Breast epithelium (tissue), 4 donors: ENCODE results near the gene FCHSD2. TPM values are rescaled to one million over a fixed set of nuclear protein-coding genes. Genes with fewer than 3 reads are reported as not detected.
A peak's percentile ranks its signal among the peaks of the same experiment; 100 is the strongest.

Source experiments
- DNase-seq, 2 donors: peaks; one replicate each; pipeline ENCODE4 v3.0.0-alpha.2; 2019; ENCODE audit warnings: low spot score in 2 of 2
- H3K27ac ChIP-seq, 2 donors: fragments of 200-600 bp; sonication (generic) in 1 of 2; one replicate each; pipeline ENCODE4 v1.5.1; 2016 to 2019; ENCODE audit warnings: mild to moderate bottlenecking in 1 of 2
- H3K27me3 ChIP-seq, 2 donors: fragments of 200-600 bp; sonication (generic) in 1 of 2; one replicate each; pipeline versions ENCODE4 v1.5.1 to v1.6.0; 2017 to 2019; ENCODE audit warnings: control low read depth in 1 of 2, mild to moderate bottlenecking in 1 of 2
- H3K36me3 ChIP-seq: fragments of 200-600 bp; one replicate; pipeline ENCODE4 v1.5.1; 2019
- H3K4me1 ChIP-seq, 2 donors: fragments of 200-600 bp; sonication (generic); one replicate each; pipeline ENCODE4 v1.5.1; 2016 to 2019; ENCODE audit warnings: control low read depth in 1 of 2
- H3K4me3 ChIP-seq, 3 donors: fragments of 200-600 bp; sonication (generic); 1 replicate in 2 of 3; 2 replicates in 1 of 3; pipeline ENCODE4 v1.5.1; 2016 to 2019; ENCODE audit warnings: mild to moderate bottlenecking in 3 of 3, moderate library complexity in 2 of 3
- H3K9me3 ChIP-seq, 2 donors: fragments of 200-600 bp; sonication (generic) in 1 of 2; one replicate each; pipeline ENCODE4 v1.5.1; 2016 to 2019; ENCODE audit warnings: control low read depth in 1 of 2
- POLR2A ChIP-seq: fragments of 450-650 bp; IDR thresholded peaks from one replicate; pipeline ENCODE4 v1.6.1; 2016; ENCODE audit warnings: antibody characterized with exemption, mild to moderate bottlenecking, moderate library complexity
- POLR2AphosphoS5 ChIP-seq, 3 donors: sonication (generic); formaldehyde crosslinking; IDR thresholded peaks; one replicate each; pipeline ENCODE4 v1.6.1; 2017; ENCODE audit warnings: antibody characterized with exemption in 3 of 3
- intact Hi-C: fragments of 100-400 bp; cut with DNase I; formaldehyde crosslinking; loops from one replicate; pipeline ENCODE4 v1.15.1; 2023; ENCODE audit warnings: low total_unique reads
- total RNA-seq, 3 donors: library from RNA; depleted of rRNA; stranded (reverse); fragments of >200 nt; gene quantifications; one replicate each; pipeline ENCODE4 v1.1.0, GENCODE V29; 2016
- TF ChIP-seq, protein P1 (sequence below), 3 donors: fragments of 450-650 bp; IDR thresholded peaks; one replicate each; pipeline ENCODE4 v1.5.1; 2016 to 2017; ENCODE audit warnings: antibody characterized with exemption in 3 of 3, mild to moderate bottlenecking in 3 of 3, moderate library complexity in 3 of 3

Gene FCHSD2
- total RNA-seq, 3 donors from 2014 or later: 15.5 to 23.4 (median 19.0) TPM

DNA sequence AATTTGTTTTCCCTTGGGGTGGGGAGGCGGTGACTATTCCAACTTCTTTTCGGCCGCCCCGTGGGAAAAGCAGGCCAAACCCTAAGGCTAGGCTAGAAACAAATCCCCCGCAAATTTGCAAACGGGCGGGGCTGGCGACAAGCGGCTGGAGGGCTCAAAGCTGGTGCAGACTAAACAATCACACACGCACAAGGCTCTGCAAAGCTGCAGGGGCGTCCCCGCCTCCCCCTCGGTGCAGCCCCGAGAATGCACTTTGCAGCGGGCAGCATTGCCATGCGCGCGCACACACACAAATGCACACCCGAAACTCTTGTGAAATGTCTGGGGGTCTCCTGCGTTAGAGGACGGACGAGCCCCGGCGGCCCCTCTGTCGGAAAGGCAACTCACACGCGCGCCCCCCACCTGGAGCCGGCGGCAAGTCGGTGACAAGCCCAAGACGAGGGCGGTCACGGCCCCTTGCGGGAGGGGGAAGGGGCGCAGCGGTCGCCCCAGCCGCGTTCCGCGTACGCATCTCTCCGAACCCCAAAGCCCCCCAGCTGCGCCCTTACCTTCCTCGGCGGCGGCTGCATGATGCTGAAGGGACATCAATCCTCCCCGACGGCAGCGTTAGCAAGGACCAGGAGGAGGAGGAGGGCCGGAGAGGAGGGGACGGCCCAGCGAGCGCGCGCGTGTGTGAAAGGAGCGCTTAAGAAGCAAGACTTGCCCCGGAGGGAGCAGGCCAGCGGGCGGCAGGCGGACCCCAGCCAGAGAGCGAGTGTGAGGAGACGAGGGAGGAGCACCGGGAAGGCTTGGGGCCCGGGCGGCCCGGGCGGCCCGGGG, 600 bp downstream of the FCHSD2 start:
- no peaks in the 10 kb centered on the region for H3K36me3 ChIP-seq
- no peaks in the 10 kb centered on the region for H3K27me3 ChIP-seq
- H3K4me1 ChIP-seq: no peaks in the 10 kb centered on the region
- DNase-seq: peak in 1 of 2 donors; percentile 60
- no peaks in the 10 kb centered on the region for H3K9me3 ChIP-seq
- TF ChIP-seq POLR2AphosphoS5 (IDR thresholded peaks at IDR 0.05) (no peak), POLR2A (no peak)
- TF ChIP-seq, protein P1, sequence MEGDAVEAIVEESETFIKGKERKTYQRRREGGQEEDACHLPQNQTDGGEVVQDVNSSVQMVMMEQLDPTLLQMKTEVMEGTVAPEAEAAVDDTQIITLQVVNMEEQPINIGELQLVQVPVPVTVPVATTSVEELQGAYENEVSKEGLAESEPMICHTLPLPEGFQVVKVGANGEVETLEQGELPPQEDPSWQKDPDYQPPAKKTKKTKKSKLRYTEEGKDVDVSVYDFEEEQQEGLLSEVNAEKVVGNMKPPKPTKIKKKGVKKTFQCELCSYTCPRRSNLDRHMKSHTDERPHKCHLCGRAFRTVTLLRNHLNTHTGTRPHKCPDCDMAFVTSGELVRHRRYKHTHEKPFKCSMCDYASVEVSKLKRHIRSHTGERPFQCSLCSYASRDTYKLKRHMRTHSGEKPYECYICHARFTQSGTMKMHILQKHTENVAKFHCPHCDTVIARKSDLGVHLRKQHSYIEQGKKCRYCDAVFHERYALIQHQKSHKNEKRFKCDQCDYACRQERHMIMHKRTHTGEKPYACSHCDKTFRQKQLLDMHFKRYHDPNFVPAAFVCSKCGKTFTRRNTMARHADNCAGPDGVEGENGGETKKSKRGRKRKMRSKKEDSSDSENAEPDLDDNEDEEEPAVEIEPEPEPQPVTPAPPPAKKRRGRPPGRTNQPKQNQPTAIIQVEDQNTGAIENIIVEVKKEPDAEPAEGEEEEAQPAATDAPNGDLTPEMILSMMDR (IDR thresholded peaks at IDR 0.05): no peak
- peak overlapping the region; percentile 94 to 97 for H3K27ac ChIP-seq
- intact Hi-C loops: loop anchor here (5.0 kb wide), 1 partner anchor 314 kb away; no protein-coding TSS in a partner anchor
- peak overlapping the region; percentile 81 to 93 (median 86) for H3K4me3 ChIP-seq

DNA sequence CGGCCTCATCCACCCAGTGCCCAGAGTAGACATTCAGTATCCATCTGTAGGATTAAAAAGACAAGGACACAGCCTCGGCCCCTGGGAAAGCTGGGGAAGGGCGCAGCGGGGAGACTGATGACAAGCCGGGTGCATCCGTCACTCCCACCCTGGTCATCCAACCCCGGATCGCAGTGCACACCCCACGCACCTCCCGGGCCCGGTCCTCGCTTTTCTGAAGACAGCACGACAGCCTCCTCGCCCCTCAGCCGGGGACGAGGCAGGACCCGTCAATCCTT, 1.1 kb downstream of the FCHSD2 start:
- H3K27me3 ChIP-seq: no peaks in the 10 kb centered on the region
- no peaks in the 10 kb centered on the region for H3K4me1 ChIP-seq
- H3K36me3 ChIP-seq: no peaks in the 10 kb centered on the region
- no peak for DNase-seq
- H3K4me3 ChIP-seq: peak overlapping the region; percentile 81 to 93 (median 86)
- intact Hi-C loops: loop anchor here (5.0 kb wide), 1 partner anchor 314 kb away; no protein-coding TSS in a partner anchor
- TF ChIP-seq, protein P1 (IDR thresholded peaks at IDR 0.05): no peak
- TF ChIP-seq POLR2AphosphoS5 (IDR thresholded peaks at IDR 0.05): no peak
- TF ChIP-seq POLR2A: no peak
- peak overlapping the region; percentile 50 to 97 for H3K27ac ChIP-seq
- no peaks in the 10 kb centered on the region for H3K9me3 ChIP-seq

DNA sequence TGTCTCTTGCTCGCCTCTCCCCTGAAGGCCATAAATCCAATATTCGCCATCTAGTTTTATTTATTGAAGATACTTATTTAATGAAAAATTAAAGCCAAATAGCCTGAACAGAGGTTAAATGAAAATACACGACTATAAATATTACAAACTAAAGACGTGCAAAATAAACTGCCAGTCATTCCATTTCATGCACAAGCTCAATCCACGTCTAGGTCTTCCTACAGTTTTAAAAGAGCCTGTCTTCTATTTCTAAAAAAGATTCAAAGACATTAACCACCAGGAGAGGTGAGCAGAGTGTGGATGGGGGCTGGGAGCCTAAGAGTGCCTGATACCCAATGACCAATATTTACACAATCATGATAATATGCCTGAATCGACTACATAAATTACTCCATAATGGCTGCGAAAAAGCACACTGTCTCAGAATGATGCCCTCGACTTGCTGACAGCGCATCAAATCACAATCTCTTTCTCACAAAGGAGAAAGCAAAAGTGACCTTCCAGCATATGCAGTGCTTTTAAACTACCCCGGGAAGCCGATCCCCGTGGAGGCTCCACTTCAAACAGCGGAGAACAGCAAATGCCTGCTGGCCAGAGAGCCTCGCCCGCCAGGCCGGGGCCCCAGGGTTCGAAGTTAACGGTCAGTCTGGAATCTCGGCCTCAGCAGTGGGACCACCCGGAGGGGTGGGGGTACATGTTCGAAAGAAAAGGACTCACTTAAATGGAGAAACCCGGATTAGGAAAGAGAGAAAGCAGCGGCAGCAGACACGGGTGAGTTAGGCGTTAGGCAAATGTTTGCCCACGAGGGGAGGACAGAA, 1.7 kb downstream of the FCHSD2 start:
- no peaks in the 10 kb centered on the region for H3K9me3 ChIP-seq
- DNase-seq: no peak
- H3K4me3 ChIP-seq: peak overlapping the region; percentile 81 to 93 (median 86)
- peak overlapping the region; percentile 50 to 97 for H3K27ac ChIP-seq
- no peaks in the 10 kb centered on the region for H3K27me3 ChIP-seq
- intact Hi-C loops: loop anchor here (5.0 kb wide), 1 partner anchor 313 kb away; no protein-coding TSS in a partner anchor
- H3K36me3 ChIP-seq: no peaks in the 10 kb centered on the region
- no peak for TF ChIP-seq POLR2AphosphoS5 (IDR thresholded peaks at IDR 0.05)
- no peak for TF ChIP-seq POLR2A
- TF ChIP-seq, protein P1 (IDR thresholded peaks at IDR 0.05): no peak
- no peaks in the 10 kb centered on the region for H3K4me1 ChIP-seq

DNA sequence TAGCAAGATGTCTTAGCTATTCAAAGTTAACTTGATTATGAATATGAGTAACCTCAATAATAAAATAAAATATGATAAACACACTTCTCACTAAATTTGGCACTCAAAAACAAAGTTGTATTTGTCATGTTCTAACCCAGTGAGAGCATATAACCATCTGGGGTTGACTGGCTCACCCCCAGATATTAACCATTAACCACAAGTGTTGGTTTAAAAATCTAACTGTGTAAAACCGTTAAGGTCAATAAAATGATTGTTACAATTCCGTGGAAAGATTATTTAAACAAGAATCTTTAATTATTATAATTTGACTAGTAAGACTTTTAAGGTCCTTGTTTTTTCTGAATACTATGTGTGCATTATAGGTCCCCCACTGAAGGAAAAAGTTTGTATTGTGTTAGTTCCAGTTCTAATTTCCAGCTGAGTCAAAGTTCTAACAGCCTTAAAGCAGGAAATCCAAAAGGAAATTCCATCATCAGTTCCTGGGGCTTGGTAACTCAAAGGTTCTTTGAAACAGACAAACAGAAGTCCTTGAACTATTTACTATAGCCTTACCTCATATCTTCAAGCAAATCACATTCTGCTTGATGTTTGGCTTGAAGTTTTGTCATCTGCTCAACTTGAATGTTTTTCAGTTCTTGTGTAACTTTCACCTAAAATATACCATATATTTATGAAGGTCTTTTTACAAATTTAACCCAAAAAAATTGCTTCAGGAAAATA, 2.5 kb downstream of the FCHSD2 start:
- Histone ChIP-seq H3K4me1 (no peaks in the 10 kb centered on the region), H3K36me3 (no peaks in the 10 kb centered on the region), H3K4me3 (peak overlapping the region; percentile 81 to 93 (median 86)), H3K27me3 (no peaks in the 10 kb centered on the region), H3K9me3 (no peaks in the 10 kb centered on the region), H3K27ac (peak overlapping the region in 1 of 2 donors; percentile 97)
- DNase-seq: no peak
- intact Hi-C loops: loop anchor here (5.0 kb wide), 1 partner anchor 312 kb away; no protein-coding TSS in a partner anchor
- TF ChIP-seq POLR2A (no peak), POLR2AphosphoS5 (IDR thresholded peaks at IDR 0.05) (no peak)
- TF ChIP-seq, protein P1 (IDR thresholded peaks at IDR 0.05): no peak
